GM18861 (cell line): Measurements from ENCODE around the gene MRPL14.

Experiments
- ATAC-seq: cut with Tn5 transposase; IDR thresholded peaks from one replicate; pipeline ENCODE4 v1.9.1; 2021; ENCODE audit not compliant: unreplicated experiment

MRPL14 gene

DNA sequence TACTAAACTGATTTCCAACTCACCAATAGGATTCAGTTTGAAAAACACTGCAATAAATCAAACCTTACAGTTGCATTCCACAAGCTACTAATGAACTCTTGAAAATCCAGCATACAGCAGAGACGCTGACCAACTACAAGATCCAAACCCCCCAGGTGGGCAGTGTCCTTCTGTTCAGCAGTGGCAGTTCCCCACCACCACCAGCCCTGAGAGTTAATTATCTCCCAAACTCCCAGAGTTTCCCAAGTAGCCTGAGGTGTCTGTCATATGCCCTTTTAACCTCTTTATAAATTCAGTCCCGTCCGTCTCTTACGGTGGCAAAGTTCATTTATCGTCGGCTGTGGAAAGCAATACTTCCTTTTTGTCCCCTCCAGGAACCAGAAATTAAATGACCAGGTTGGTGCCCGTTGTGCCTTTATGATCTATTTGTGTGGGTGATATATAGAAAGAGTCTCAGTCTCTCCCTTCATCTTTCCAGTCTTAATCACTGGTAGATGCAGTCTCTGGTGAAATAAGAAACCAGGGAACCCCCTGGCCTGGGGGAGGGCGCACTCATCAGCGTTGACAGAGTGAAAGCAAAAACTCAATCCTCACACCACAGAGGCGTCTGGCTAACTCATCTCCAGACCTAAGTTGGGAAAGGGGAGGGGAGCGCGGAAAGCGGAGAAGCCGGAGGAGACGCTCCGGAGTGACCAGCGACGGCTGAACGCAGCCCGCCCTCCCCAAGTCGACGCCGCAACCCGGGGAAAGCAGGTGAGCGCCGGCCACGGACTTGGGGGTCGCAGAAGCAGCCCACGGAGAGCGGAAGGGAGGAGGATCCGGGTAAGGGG is 717 bp downstream of the MRPL14 start:
- ATAC-seq: no peak

DNA sequence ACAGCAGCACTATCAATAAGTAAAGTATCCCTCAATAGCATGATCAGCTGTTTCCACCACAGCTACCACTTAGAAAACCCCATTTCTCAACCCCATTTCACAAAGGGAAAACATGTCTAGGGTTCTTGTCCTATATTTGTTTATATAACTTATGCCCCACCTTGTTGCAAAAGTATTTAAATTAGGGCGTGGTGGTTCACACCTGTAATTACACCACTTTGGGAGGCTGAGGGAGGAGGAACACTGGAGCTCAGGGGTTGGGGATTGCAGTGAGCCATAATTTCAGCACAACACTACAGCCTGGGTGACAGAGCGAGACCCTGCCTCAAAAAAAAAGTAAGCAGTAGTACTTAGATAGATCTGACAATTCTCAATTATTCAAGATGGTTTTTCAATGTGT is 3.7 kb downstream of the MRPL14 start:
- ATAC-seq: no peak

DNA sequence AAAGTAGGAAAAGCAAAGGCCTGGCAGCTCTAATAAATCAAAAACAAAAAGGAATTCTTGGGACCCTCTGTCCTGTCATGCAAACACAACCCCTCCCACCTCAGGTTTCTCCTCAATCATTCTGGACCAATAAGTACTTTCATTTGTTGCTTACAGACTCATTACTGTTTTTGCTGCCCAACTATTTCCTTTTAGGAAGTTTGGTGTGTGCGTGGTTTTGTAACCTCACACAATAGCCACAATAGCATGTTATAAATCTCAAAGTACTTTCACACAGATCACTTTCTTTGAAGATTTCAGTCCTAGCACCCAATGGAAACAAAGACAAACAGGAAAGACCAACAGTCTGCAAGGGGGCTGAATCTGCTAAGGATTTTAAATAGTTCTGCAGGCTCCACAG is 4.5 kb downstream of the MRPL14 start:
- no peak for ATAC-seq

DNA sequence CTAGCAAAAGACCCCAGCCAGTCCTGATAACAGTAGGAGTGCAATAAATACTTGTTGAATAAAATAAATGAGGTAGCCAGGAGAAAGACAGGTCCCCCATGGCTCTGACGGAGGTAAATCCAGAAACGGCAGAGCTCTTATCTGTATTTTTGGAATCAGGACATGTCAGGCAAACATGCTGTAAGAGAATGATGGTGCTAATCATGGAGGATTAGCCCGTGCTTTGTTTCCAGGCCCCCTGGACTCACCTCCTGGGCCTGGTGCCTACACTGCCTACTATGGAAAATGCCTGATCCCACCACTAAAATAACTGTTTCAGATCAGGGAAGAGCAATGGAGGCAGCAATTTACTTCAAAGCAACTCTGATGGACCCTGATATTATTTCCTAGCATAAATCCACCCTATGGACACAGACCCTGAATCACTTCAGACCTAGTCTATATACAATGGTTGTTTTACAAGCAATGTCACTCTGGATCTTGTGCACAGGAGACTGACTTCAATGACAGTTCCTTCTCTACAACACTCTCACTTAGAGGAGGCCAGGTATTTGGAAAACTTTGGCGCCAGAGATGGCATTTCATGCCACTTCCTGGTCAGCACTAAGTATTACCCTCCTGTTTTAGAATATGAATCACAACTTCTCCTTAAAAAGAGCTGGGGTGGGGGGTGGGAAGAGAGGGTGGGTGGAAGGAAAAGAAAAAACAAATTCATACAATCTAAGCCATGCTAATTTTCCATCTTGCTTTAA is 6.4 kb downstream of the MRPL14 start:
- no peak for ATAC-seq

DNA sequence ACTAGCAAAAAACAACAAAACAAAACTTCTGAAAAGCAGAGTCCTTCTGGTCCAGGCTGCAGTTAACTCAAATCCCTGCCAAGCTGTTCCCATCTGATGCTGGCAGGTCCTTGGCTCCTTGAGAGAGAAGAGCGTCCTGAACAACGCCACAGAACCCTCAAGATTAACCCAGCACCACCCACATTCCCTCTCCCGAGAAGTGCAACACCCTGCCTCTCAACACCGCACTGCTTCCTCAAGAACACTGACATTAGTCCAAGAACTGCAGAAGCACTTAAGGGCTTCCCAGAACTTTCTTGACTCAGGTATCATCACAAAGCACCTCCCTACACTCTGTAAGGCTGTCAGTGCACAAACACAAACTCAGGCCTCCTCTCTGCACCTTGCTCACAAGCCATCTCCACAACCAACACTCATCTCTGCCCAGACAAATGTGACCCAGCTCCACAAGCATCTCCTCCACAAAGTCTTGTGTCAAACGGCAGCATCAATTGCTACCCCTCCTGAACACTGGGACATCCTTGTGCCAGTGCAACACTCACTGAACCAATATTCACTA is 7.5 kb downstream of the MRPL14 start:
- no peak for ATAC-seq

DNA sequence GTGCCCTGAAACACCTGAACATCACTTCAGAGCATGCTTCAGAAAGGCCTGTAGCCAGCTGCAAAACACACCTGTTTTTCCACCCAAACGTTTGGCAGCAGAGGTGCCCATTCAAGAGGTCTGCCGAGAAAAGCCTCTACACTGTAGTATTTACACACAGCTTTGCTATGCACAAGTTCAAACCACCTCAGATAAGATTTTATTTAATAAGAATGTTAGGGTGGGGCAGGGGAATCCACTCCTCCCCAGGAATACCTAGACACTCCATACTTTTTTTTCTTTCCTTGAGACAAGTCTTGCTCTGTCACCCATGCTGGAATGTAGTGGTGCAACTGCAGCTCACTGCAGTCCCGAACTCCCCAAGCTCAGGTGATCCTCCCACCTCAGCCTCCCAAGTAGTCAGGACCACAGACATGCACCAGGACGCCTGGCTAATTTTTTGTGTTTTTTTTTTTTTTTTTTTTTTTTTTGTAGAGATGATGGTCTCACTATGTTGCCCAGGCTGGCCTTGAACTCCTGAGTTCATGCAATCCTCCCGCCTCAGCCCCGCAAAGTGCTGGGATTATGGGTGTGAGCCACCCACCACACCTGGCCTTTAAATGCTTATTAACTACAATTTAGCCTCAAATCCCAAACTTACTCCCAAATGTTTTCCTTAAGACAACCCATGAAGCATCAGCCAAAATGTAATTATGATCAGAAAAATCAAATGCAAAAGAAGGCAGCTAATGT is 9.7 kb downstream of the MRPL14 start:
- no peak for ATAC-seq

DNA sequence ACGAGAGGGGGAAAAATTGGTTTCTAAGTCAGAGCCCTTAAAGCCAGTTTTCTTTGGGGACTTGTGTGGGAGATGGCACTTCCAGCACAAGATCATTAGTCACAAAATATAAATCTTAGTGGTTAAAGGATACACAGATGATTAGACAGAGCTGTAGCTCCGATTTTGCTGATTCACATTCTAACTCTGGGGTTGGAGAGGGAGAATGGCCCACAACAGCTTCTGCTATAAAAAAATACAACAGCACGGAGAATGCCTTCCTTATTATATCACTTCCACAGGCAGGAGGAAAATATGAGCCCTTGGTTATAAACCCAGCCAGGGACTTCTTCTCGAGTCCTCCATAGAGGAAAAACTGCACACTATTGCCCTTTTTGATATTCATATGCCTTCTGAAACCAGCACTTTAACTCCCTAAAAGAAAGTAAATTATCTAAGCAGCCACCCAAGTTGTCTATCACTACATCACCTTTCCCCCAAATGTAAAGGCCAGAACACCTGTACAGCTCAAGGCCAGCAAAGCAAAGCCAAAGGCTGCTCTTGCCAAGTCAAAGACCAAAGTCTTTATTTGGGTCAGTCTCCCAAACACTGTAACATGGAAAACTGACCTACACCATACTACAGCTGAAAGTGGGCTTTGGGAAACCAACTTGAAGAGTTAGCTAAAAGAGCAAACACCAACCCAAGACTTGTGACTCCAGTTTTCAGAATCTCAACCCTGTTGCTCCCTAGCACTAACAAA is 10.4 kb downstream of the MRPL14 start:
- no peak for ATAC-seq

DNA sequence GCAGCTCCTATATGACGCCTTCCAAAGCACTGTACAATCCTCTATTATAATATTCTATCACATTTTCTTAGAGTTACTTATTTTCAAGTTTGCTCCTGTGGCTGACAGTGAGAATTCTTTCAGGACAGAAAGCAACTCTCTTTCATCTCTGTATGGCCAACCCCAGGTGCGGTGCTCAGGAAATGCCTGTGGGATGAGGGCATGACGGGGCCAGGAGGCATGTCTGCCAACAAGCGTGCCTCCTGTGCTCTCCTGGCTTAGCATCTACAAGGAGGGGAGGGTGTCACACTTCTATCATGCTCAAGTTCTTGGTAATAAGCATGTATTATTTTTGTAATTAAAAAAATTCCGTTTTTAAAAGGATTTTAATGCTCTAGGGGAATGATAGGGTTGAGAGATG is 11.4 kb downstream of the MRPL14 start:
- no peak for ATAC-seq

DNA sequence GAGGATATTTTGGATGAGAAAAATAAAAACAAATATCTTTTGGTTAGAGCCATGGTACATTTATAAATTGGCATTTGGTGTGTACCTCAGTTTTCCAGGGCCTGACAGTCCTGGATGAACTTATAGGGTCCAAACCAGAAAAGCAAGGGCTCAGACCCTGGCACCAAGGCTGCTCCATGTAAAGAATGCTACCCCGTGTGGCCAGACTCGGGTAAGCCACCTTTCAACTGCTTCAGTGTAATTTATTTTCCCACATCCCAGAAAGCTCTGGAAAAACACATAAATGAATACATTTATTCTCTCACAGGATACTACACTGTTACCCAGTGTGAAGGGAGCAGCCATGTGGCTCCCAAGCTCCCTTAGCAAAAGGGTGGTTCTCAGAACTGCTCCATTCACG is 13.8 kb downstream of the MRPL14 start:
- no peak for ATAC-seq

DNA sequence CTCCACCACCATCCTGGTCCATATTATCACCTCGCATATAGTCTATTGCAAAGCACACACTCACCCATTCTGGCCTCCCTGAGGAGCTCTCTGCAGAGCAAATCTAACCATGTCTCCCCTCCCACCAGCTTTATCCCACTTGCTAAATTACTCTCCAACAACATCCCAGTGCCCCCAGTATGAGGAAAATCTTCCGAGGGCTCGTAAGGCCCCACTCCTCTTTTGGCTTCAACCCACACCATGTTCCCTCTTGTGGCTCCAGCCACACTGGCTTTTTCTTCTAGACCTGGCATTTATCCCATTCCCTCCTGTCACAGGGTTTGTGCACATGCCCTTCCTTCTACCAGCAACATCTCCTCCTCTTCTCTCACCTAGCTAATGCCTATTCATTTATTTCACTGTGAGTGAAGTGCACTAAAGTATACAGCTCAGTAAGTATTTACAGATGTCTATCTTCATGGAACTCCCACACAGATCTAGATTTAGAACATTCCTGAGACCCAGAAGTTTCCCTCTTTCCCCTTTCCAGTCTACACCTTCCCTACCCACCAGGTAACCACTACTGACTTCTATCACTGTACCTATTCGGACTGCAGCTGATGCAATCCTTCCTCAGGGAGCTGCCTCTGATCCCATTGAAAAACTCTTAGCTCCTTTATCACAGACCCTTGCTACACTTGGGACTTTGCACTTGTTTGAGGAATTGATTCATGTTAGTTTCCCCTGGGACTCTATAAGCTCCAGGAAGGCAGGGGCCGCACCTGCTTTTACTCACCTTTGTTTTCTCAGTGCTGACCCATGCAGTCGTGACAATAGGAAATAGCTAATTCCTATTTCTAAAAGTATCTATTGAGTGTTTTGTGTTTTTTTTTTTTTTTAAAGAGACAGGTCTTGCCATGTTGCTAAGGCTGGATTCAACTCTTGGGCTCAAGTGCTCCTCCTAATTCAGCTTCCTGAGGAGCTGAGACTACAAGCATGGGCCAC is 15.5 kb downstream of the MRPL14 start:
- ATAC-seq: no peak

DNA sequence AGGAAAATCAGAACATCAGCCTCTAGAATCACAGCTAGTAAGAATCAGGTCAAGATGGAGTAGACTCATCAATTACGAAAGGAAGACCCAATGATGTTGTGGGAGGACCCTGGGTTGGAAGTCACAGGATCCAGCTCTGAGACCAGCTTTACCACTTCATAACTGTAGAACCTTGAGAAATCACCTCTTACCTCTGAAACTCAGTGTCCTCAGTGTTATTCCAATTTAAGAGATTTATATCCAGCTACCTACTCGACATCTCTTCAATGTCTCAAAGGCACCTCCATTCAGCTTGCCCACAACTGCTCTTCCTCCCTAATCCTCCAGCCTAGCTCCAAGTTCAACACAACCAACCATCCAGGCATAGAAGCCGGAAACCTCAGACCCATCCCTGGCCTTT is 16.3 kb downstream of the MRPL14 start:
- ATAC-seq: no peak

DNA sequence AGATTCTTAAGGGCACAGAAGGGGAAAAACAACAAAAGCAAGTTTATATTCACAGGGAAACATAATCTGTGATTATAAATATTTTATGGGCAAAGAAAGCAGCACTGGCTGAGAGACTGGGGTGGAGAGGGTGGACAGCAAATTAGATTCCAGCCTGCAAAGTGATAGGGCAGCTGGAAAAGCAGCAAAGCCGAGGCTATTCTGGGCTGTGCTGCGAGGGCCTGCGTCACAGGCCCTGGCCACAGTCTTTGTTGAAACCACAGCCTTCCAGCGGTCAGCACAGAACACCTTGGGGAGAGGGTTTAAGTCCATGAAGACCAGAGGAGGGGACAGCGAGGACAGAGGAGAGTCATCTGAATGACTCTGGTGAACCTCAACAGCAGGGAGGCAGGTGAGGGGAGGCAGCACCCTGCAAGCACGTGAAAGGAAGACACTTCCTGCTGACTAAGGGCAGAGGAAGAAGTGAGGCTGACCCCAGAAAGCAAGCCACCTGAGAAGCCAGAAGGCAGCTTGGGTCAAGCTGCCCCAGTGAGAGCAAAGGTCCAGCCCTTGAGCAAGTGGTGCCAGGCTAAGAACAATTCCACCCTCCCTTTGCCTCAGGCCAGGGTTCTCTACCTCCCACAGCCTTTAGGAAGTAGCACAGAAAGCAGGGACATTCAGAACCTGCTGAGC is 17.1 kb downstream of the MRPL14 start:
- no peak for ATAC-seq

DNA sequence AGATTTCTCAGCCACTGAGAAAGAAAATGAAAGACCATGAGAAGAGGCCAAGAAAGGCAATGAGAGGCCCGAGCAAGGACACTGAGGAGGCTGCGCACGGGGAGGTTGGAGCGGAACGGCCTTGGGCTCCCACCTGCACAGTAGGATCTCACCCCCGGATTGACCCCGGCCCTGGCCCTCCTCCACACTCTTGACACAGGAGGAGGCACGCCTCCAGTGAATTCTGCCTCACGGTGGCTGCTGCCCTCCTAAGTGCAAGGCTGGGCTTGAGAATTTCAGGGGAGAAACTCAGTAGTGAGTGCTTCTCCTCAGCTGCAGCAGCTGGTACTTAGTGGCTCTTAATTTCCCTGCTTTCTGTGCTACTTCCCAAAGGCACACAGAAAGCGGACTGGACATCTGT is 18.0 kb downstream of the MRPL14 start:
- no peak for ATAC-seq

DNA sequence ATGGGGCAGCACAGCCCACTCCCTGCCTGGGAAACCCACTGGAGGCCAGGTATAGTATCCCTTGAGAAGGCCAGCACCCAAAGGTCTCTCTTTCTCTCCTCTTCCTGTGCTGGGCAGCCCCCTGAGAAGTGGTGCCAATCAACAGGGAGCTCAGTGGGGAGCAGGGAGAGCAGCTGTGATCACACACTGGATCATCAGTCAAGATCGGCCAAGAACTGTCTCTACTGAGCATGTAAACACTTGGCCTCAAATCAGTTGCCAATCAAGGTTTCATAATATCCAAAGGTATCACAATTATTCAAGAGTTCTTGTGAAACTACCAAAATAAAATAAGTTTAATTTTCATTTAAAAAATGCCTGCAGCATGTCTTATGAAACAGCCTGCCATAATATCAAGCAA is 18.8 kb downstream of the MRPL14 start:
- no peak for ATAC-seq

DNA sequence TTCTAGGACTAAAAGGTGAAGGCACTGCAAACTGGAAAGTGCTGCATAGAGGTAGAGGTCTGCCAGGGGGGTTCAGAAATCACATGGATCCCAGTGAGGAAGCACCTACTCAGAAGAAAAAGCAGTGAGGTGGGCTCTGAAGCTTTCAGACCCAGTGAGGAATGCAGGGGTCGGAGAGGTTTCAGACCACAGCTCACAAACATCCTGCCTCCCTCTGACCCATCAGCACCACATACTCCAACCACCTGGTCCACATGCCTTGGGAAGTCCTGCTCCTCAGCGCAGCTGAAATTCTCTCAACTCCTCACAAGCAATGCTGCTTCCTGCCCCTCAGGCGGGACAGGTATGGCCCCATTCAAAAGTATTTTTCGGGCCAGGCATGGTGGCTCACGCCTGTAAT is 20.2 kb downstream of the MRPL14 start:
- no peak for ATAC-seq

DNA sequence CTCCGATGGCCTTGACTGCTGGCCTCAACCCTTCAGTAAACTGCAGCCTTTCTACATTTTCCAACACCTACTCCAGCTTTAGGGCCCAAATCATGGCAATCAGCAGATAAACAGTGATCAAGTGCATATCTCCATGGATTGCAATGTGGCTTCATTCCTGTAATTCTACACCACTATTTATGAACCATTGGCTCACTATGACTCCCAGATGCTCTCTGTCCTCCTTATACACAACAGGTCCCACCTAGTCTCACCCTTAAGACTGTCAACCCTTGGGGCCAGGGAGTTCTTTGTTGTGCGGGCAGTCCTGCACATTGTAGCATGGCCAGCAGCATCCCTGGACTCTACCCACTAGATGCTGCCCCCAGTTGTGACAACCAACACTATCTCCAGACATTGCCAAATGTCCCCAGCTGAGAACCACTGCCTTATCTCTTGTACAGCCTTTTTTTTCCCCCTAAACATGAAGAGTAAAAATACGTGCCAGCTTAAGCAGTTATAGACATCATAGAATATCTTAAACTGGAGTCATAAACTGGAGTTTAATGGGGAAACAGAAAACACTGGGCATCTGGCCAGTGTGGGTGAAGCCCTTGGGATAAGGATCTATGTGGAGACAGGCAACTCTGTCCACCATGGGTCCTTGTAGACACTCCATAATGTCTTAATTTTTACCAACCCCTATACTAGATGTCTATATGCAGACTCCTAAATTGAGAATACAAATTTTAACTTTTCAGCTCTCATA is 21.1 kb downstream of the MRPL14 start:
- ATAC-seq: no peak

DNA sequence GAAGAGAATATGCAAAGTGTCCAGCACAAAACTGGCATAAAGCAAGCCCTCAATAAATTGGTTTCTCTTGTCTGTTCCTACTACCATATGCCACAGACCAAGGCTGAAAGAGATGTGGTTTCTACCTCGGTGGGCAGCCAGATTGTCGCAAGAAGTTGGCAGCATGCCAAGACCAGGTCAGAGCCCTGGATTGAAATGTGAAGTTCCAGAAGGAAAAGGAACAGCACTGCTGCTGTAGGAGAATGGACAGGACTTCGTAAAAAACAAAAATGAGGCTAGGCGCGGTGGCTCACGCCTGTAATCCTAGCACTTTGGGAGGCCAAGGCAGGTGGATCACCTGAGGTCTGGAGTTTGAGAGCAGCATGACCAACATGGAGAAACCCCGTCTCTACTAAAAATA is 22.1 kb downstream of the MRPL14 start:
- no peak for ATAC-seq

DNA sequence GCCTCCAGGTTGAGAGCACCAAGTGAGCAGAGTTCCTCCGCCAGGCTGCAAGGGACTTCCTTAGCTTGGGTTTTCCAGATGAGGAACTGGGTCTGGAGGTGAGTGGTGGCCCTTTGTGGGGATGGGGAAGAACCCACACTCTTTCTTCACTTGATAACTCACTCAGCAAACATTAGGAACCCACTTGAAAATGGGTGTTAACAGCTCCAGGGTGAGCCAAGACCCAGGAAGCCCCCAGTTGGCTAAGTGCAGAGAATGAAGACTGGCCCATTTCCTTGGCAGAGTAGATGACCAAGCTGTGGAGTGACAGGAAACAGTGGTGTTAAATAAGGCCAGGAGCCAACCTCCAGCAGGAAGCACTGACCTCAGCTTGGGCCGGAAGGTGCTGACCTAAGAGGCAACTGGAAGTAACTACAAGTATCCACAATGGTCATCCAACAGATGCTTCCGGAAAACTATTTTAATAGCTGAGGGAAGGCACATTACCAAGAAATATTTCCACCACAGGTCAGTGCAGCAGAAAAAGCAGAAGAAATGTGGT is 22.7 kb downstream of the MRPL14 start:
- ATAC-seq: no peak
